NOMO-1 (cell line): ENCODE results near the gene SEPTIN10.

ENCODE experiments used
- DNase-seq, 2 experiments: peaks; one replicate each; lab custom pipeline; 2025; ENCODE audit not compliant: unreplicated experiment in 2 of 2; lab: John Stamatoyannopoulos, UW

The SEPTIN10 gene

GRCh38 chr2:109526442-109526970 lies 87.3 kb downstream of the SEPTIN10 start:
- no peak for DNase-seq

DNA sequence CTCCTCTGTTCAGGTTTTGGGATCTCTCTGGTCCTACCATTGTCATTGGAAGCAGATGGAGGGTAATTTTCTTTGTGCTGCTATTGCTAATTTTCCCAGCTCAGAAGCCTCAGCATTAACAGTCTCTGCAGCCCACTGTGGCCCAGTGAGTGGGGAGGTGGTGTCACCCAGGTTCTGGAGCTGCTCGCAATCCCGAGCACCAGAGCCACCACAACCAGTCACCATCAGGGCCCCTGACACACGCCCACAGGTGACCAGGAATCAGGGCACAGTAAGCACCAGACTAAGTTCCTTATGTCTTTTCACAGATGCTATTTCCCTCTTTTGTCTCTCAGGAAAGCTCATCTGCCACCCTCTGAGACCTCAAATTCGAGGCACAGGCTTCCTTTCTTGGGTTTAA lies 87.9 kb downstream of the SEPTIN10 start:
- no peak for DNase-seq

DNA sequence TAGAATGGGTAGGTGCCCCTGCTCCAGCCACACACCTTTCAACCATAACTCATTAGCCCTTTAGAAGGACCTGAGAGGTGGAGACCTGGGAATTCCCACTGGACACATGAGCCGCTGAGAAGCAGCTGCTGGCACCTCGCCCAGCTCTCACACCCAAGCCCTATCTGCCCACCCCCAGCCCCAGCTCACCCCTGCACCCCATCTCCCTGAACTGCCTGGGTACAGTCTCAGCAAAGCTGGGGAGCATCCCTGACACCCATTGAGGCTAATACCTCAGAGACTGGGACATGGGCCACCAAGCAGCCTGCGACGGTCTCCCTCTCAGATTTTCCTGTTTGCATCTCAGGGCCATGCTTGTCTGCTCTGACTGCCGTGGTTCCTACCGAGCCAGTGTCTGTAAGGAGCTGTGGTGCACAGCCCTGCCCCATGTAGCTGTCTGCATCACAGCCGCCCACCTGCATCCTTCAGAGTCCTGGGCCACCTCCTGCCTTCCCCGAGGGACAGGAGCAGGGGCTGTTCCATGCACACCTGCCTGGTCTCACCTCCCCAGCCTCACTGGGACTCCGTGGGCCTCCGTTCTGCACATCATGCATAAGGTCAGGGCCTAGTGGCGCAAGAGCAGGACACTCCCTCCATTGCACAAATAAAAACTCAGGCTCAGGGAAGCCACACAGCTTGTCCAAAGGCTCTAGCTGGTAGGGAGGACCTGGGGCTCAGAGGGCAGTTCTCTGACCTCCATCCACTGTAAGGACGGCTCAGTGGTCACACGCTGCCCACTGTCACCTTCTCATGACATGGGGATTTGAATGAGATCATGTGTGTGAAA lies 90.0 kb downstream of the SEPTIN10 start:
- DNase-seq: no peak

- DNase-seq: no peak
Measured at GRCh38 chr2:109523121-109523520, 90.6 kb downstream of the SEPTIN10 start.

DNA sequence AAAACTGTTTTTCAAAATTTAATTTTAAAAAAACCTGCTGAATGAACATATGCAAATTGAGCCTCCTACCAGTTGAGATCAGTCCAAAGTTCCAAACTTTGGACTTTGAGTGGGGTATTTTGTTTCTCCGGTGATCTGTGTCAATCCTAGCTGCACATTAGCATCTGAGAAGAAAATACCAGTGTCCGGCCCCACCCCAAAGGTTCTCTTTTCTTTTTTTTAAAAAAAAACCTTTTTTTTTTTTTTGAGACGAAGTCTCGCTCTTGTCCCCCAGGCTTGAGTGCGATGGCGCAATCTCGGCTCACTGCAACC lies 91.7 kb downstream of the SEPTIN10 start:
- DNase-seq: no peak

GRCh38 chr2:109521233-109522062 lies 92.3 kb downstream of the SEPTIN10 start:
- no peak for DNase-seq

DNA sequence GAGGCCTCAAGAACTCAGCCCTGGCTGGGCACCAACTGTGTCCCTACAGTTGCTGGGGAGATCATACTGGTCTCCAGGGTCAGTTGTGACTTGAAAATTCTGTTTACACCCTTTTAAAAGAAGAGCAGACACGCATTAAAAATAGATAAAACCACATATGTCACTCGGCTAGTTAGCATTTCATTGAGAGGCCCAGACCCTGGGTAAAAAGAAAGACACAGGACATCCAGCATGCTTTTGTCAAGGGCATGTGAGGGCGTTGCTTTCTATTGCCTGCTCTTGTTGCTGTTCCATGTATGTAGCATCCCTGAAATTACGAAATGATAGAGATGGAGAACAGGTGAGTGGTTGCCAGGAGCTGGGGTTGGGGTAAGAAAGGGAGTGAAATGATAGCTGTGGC lies 94.3 kb downstream of the SEPTIN10 start:
- DNase-seq: no peak

DNA sequence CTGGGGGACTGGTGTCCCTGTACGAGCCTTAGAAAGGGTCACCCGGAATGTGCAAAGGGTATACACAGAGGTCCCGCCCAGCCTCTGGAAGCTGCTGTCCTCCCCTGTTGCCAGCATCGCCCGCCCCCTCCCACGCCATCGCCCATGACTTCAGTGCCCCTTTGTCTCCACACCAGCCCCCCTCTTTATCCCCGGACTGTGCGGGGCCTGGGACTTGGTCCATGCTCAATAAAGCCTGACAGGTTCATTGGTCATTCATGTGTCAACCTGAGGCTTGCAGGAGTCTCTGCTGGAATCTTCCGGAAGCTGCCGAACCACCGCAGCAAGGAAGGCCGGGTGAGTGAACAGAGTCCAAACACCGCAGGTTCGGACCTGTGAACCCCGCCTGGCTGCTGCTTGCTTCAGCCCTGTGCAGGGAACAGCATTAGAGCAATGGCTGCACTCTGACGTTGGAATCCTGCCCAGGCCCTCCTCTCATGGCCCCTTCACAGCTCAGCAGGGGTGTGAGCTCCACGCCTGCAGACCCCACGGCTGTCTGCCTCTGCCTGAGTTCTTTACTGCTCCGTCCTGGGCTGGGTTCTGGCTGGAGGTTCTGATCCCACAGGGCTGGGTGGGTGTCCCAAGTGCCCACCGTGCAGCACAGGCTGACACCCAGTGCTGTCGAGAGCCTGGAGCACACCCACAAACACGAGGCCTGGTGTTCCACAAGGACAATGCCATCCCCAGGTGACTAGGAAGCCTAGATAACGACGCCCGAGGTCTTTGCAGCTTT lies 96.5 kb downstream of the SEPTIN10 start:
- DNase-seq: no peak

GRCh38 chr2:109516445-109517117 lies 97.2 kb downstream of the SEPTIN10 start:
- DNase-seq: no peak

DNA sequence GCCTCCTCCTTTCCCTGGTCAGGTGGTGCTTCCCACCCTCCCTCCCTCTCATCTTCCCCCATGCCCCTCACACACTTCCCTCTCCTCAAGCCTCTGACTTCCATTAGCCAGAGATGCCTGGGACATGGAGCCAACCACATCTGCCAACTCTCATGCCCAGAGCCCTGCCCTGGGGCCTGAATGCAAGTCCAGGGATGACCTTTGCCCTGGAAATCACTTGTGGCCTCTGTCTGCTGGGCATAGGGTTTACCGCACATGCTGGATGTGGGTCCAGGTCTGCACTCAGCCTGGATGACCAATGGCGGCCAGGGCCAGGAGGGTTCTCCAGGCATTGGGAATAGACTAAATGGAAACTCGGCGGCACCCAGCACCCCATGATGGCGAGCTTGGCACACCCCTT lies 98.9 kb downstream of the SEPTIN10 start:
- DNase-seq: no peak

DNA sequence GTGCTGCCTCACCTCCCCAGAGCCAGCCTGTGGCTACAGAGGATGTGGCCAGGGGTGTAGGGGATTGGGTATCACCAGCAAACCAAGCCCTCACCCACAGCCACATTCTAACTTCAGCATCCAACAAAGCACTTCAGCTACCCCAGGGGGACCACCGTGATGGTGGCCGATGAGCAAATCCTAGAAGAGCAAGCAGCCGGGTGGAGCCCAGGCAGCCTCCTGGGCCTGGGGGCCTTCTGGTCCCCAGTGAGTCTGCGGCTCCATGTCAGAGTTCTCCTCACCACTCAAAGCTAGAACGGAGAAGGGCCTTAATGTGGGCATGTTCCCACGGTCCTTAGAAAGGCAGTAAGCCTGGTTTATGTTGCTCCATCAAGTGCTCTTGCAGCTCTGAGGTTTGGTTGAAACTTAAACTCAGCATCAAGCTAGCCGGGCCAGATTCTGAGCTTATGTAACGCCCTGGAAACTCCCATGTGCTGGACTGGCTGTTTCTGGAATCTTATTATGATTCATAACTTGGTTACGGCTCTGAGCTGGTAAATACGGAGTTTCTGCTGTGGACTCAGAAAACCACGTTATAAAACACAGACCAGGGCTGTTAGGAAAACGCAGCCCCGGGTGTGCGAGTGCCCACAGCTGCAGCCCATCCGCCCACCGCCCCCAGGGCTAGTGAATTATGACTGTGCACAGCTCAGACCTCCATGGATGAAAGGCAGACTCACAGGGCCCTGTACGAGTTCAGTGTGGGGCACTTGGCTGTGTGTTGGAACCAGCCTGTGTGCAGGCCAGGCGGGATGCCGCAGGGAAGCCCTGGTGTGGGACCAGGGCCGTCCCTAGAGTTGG lies 99.8 kb downstream of the SEPTIN10 start:
- DNase-seq: no peak

- no peak for DNase-seq
Measured at GRCh38 chr2:109513230-109513629, 100.5 kb downstream of the SEPTIN10 start.

DNA sequence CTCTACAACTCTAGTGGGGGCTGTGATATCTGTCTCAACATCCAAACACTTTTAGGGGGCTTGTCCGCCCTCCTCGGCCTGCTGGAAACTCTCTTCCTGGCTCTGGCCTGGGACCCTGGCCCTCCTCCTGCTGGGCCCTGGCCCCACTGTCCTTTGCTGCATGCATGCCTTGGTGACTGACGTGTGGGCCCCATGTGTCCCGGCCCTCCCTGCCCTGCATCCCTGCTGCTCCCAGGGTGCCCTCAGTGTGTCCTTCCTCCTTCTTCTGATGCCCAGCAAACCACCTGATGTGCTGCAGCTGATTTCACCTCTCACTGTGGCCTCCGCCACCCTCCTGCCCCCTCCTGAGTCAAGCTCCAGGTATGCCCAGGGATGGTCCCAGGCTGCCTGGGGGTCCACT lies 101.7 kb downstream of the SEPTIN10 start:
- DNase-seq: no peak

DNA sequence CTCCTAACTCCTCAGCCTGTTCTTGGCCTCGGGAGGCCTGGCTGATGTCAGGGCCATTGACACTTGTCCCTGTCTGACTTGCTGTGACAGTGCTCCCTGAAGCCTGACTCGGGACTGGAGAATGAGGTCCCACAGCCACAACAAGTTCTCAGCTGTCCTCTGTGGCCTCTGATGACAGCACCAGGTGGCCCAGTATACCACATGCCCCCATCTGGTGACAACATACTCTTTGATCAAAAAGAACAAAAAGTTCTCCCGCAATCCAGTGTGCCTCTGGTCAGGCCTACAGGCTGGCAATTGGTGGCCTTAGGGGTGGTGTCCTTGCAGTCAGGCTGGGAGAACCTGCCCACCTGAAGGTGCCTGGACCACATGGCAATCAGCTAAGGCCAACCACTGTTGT lies 102.6 kb downstream of the SEPTIN10 start:
- DNase-seq: no peak

DNA sequence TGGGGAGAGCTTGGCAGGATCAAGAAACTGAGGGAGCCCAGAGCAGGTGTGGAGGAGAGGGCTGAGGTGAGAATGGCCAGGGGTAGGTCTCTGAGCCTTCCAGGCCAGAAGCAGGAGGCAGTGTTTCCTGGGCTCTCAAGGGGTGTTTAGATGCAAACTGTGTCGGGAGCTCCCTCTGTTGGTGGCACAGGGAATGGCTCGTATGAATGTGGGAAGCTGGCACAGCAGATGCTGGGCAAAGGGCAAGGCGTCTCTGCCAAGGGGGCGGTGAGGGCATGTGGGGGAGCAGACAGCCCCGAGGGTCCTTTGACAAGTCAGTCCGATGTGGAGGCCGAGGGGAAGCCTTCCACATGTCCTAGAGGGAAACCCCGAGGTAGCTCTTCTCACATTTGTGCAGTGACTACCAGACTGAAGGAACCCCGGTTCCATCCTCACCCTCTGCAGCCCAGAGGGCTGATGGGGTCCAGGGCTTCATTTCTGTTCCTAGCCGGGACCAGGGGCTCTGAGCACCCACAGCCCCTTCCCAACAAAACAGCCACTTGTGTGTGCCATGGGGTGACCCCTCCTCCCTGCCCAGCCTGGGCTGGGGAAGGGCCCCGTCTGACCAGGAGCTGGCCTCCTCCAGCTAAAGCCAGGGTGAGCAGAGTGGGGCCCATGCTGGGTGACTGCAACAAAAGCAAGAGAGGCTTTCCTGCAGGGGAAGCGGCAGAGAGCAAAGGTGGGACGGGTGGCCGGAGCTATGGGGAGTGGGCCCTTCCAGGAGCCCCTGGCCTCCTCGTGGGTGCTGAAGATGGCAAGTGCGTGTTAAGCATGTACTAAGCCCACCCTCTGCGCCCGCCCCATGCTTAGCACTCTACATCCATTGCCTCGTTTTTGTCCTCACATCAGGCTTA lies 103.4 kb downstream of the SEPTIN10 start:
- DNase-seq: peak; percentile 29 to 32

DNA sequence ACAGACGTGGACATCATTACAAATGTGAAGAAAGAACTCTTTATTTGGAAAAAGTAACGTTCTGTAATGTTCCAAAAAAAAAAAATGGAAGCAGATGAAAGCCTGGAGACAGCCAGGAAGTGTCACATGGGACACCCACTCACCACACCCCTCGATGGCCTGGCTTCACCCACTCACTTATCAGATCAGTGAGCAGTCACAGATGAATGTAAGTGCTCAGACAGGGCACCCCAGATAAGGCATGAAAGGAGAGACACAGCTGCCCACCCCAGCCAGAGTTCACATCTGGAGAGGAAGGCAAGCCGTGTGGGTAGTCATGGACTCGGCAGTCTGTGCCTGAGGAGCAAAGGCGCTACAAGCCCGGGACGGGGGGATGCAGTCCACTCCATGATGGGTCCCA lies 105.2 kb downstream of the SEPTIN10 start:
- DNase-seq: no peak

DNA sequence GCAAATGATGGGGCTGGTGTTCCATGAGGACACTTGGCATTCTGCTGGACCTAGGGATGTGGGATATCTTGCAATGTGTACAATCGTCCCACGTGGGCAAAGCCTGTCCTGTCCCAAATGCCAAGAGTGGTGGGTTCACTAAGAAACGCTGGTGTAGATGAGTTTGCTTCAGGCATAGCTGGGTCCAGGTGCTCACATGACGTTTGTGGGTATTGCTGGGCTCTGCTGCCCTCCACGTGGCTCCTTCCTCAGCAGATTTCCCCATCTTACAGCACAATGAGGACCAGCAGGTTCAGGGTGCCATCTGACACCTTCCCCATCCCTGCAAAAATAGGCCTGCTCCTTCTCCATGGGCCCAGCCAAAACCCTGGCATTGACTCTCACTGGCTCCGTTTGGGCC lies 105.9 kb downstream of the SEPTIN10 start:
- DNase-seq: no peak

DNA sequence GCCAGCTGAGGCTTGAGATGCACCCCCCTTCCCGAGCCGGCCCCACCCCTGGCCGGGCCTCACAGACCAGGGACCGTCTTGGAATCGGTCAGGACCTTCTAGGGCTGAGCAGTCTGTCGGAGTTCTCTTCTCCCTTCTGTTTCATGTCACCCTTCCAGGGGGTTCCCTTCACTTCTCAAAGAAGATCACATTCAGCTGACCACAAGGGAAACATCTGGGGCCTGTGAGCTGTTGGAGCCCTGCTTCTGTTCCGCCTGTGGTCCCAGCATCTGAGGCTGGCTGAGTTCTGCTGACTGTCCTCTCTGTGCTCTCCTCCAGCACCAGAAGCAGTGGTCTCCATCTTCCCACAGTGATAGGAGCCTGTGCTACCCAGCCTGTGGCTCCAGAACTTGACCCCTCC lies 106.5 kb downstream of the SEPTIN10 start:
- no peak for DNase-seq

DNA sequence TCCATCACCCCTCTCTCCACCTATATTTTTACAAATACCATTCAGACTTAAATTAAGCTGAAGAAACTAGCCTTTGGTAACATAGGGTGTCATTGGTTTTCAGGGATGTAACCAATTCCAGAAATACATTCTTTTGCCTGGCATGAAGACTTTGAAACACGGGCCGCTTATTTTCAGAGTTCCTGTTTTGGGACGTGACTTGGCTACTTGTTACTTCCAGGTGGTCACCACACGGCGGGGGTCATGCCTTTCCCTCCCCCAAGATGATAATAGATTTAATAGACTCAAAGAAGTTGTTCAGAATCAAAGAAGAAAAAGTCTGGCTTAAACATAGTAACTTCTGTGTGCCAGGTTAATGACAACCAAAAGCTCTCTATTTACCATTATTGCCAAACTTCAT lies 110.6 kb downstream of the SEPTIN10 start:
- DNase-seq: no peak
